HuH-7.5 (cell line): Measurements from ENCODE around the gene GRM4.

Experiments used
- DNase-seq: peaks from one replicate; pipeline ENCODE4 v3.0.0; 2011; ENCODE audit warnings: low spot score

The GRM4 gene

DNA sequence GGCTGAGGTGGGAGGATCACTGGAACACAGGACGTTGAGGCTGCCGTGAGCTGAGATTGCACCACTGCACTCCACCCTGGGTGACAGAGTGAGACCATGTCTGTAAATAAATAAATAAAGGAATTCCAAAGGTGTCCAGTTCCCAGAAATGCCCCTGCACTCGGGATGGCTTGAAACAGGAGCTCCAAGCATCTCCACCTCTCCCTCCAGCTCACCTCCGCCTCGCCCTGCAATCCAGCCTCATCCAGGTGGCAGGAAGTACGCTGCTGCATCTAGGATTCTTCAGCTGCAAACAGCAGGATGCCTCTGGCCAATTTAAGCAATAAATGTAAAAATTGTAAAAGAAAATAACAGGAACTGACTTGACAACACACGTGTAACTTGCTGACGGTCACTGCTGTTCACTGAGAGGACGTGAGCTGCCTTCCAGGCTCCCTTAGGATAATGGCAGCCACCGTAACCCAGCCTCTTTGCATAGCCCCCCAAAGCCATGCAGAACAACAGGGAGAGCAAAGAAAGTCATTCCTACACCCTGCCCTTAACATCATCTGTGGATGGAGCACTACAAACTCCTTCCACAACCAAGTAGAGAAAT lies 11.4 kb upstream of the GRM4 start:
- DNase-seq, result no peak

DNA sequence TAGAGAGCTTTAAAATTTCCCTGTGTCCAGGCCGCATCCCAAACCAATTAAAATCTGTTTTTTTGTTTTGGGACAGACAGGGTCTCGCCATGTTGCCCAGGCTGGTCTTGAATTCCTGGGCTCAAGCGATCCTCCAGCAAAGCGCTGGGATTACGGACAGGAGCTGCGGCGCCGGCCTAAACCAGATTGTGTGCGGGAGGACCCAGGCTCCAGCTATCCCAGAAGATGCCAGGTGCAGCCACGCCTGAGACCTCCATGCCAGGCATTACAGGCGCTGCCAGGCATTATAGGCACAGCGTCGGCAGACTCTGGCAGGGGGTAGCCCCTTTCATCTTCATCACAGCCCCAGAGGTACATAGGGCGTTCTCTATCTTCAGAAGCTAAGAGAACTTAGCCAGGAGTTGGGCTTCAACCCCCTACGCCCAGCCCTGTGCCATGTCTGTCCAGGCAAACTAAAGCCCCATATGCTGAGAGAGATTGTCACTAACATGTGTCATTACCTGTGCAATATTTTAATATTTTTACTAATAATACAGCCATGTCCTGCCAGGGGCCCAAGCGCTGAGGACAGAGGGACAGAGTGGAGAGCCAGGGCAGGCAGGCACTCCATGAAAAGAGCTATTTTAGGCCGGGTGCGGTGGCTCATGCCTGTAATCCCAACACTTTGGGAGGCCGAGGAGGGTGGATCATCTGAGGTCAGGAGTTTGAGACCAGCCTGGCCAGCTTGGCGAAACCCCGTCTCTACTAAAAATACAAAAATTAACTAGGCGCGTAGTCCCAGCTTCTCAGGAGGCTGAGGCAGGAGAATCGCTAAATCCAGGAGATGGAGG lies 9.8 kb upstream of the GRM4 start:
- no peak for DNase-seq

DNA sequence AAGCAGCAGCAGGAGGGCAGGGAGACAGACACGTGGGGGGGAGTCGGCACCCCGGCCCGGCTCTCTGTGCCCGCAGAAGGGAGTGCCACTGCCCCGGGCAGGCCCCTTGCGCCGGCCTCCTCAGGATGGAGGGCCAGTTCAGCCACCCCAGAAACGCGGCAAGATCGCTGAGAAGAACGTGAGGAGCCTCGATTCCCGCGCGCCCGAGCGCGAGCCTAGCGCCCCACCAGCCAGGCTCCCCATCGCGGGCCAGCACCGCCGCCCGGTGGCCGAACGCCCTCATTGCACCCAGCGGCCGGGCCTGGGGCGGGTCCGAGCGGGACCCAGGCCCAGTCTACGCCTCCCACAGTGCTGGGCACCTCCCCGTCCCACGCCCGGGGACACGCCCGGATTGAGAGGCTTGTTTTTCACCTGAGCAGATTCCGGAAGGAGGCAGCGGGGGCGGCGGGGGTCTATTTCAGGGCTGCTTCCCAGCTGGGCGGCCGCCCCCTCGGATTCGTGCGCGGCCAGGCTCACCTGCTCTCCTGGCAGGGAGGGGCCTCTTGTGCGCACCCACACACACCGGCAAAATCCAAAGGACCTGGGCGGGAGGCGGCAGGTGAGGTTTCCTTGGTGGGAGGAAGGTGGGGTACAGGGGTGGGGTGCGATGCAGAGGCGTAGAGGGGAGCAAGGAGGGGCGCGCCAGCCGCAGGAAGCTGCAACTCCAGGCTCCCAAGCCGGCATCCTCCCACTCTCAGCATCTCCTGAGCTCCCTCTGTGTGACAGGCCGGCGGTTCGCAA lies 9.0 kb upstream of the GRM4 start:
- peak; percentile 74 for DNase-seq

GRCh38 chr6:34152806-34153520 lies 7.1 kb upstream of the GRM4 start:
- DNase-seq, result no peak

GRCh38 chr6:34152042-34152524 lies 6.2 kb upstream of the GRM4 start:
- no peak for DNase-seq

- DNase-seq, result no peak
These were observed 5.6 kb upstream of the GRM4 start for GRCh38 chr6:34151321-34152041.

- no peak for DNase-seq
These were observed 4.9 kb upstream of the GRM4 start for GRCh38 chr6:34150766-34151165.

- DNase-seq, result no peak
These were observed 4.0 kb upstream of the GRM4 start for GRCh38 chr6:34149831-34150400.

DNA sequence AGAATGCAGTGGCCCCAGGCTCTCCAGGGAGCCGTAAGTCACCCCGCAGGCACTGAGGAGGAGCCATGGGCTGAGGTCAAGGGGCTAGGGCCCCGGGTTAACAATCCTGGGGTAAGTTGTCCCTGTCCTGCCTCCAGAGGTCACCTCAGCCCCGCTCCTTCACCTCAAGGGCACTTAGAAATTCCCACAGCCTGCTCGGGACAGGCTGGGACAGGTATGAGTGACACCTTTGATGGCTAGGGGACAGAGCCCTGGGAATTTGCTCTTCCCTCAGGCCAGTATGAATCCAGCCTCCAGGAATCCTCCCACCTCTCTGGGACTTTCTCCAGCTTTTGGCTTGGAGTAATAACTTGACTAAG lies 3.5 kb upstream of the GRM4 start:
- DNase-seq, result no peak

DNA sequence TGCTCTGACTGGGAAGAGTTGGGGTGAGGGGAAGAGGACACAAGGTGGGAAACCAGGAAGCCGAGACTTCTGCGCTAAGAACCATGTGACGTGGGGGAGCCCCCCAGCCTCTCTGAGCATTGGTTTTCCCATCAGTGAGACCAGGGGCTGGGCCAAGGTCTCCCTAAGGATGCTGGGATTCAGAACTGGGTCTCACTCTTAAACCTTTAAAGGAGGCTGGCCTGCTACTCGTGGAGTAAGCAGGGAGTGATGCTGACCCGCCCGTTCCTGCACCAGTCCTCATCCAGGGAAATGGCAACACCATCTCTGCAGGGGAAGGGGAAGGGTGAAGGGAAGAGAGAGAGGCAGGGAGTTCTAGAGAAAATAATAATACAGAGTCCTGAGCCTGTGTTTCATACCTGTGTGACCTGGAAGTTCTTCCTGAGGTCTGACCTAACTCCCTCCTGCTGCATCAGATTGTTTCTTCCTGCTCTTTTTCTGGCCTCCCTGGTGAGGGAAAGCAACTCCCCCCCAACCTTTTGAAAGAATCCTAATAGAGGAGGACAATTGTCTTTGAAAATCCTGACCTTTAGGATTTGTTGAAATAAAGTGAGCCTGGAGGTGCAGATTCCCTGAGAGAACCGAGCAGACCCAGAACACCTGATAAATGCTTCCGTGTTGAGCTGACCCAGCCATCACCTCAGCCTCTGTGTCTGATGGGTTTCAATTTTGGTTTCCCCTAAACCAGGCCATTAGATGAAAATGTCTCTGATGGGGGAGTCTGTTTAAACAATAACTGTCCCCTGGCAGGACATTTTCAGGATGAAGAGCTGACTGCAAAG lies 3.0 kb upstream of the GRM4 start:
- no peak for DNase-seq

DNA sequence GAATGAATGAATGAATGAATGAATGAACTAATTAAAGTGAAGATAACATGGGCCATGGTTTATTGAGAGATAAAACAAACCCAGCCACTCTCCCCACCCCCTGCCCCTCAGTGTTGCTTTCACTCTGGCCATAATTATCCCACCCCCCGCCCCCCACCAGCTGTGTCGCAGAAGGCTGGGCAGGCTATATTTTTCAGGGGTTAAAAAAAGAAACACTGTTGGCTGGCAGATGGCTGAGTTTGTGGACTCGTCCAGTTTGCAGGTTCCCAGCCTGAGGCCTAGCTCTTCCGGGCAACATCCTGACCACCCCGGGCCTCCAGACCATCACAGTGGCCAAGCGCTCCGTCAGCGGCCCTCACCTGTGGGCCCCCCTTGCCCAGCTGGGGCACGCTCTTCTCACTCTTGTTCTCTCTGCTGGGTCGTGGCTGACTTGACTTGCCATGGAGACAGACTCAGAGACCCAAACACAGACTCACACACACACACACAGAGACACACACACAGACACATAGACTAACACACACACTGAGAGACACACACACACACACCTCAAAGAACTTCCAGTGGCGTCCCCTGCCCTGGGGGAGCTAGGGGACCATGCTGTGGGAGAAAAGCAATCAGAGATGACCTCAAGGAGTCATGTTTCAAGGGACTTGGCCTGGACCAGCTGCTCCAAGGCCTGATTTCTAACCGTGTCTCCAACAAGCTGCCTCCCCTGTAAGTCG lies 2.2 kb upstream of the GRM4 start:
- no peak for DNase-seq

- DNase-seq, result no peak
These were observed 1.1 kb upstream of the GRM4 start for GRCh38 chr6:34146801-34147592.

- peak; percentile 31 for DNase-seq
These were observed 496 bp downstream of the GRM4 start for GRCh38 chr6:34145161-34146020.

GRCh38 chr6:34144581-34145160 lies 1.2 kb downstream of the GRM4 start:
- DNase-seq, result no peak

- peak; percentile 60 for DNase-seq
These were observed 1.9 kb downstream of the GRM4 start for GRCh38 chr6:34143884-34144580.

DNA sequence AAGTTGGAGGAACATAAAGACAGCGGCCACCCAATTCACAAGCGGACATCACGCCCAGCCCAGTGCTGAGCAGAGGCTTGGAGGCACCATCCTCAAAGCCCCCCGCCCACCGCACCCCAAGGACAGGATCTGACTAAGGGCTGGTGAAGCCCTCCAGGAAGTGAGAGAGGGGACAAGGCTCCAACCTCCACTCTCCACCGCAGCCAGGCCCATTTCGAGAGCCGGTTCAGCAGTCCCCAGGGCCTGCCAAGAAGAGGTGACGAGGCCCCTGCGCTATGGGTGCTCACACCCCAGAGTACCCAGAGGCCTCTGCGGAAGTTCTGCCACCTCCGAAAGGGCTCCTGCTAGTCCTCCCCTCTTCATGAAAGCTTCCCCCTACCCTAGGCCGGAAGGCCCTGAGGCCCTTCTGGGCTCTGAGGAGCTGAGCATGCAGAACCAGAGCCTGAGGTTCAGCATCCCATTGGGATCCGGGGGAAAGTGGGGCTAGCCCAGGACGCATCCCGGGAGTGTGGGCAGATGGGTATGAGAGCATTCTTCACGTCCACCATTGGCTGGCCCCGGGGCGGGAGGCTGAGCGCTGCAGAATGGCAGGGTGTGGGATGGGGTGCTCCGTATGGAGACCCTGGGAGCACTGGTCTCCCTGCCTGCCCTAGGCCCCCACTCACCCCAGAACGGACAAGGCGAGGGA lies 2.5 kb downstream of the GRM4 start:
- DNase-seq, result no peak
